MM.1S (cell line): ENCODE measurements around the gene PTPRN2.

Experiments used
- DNase-seq: peaks from one replicate; pipeline ENCODE4 v3.0.0-alpha.2; 2015
- H2AFZ ChIP-seq: fragments of 300-600 bp; sonication (generic); 2 replicates; pipeline ENCODE4 v1.6.0; 2016; ENCODE audit warnings: antibody characterized with exemption, low read length
- H3F3A ChIP-seq: fragments of 300-600 bp; sonication (generic); 2 replicates; pipeline ENCODE4 v1.6.1; 2016; ENCODE audit warnings: mild to moderate bottlenecking, antibody characterized with exemption, low read length, moderate library complexity, mixed read lengths; ENCODE audit not compliant: insufficient read depth
- H3K27ac ChIP-seq: fragments of 300-600 bp; sonication (generic); 2 replicates; pipeline ENCODE4 v1.5.1; 2016; ENCODE audit warnings: mild to moderate bottlenecking, low read length
- H3K27me3 ChIP-seq: fragments of 300-600 bp; sonication (generic); replicated peaks from 2 replicates; pipeline ENCODE4 v1.6.0; 2016; ENCODE audit warnings: low read length; ENCODE audit not compliant: insufficient read depth
- H3K36me3 ChIP-seq: fragments of 300-600 bp; sonication (generic); replicated peaks from 2 replicates; pipeline ENCODE4 v1.6.1; 2016; ENCODE audit warnings: mild to moderate bottlenecking, low read length, mixed read lengths; ENCODE audit not compliant: insufficient read depth
- H3K4me1 ChIP-seq: fragments of 300-600 bp; sonication (generic); 2 replicates; pipeline ENCODE4 v1.6.1; 2016; ENCODE audit warnings: low read length, mixed read lengths
- H3K4me2 ChIP-seq: fragments of 300-600 bp; sonication (generic); 2 replicates; pipeline ENCODE4 v1.6.0; 2016; ENCODE audit warnings: low read depth, low read length
- H3K4me3 ChIP-seq: fragments of 300-600 bp; sonication (generic); 2 replicates; pipeline ENCODE4 v1.5.1; 2016; ENCODE audit warnings: low read length, mixed read lengths
- H3K79me2 ChIP-seq: fragments of 300-600 bp; sonication (generic); 2 replicates; pipeline ENCODE4 v1.6.1; 2016; ENCODE audit warnings: mixed run types, low read length, mixed read lengths
- H3K9ac ChIP-seq: fragments of 300-600 bp; sonication (generic); 2 replicates; pipeline ENCODE4 v1.6.1; 2016; ENCODE audit warnings: low read length, mixed read lengths
- H3K9me2 ChIP-seq: fragments of 300-600 bp; sonication (generic); replicated peaks from 2 replicates; pipeline ENCODE4 v1.6.1; 2016; ENCODE audit warnings: mild to moderate bottlenecking, low read length, mixed read lengths; ENCODE audit not compliant: insufficient read depth
- H3K9me3 ChIP-seq: fragments of 300-600 bp; sonication (generic); replicated peaks from 2 replicates; pipeline ENCODE4 v1.6.1; 2016; ENCODE audit warnings: mild to moderate bottlenecking, low read length, mixed read lengths; ENCODE audit not compliant: insufficient read depth
- H4K20me1 ChIP-seq: fragments of 300-600 bp; sonication (generic); 2 replicates; pipeline ENCODE4 v1.6.1; 2016; ENCODE audit warnings: mild to moderate bottlenecking, low read length, moderate library complexity, mixed read lengths; ENCODE audit not compliant: insufficient read depth
- EZH2 ChIP-seq: fragments of 300-600 bp; sonication (generic); optimal IDR thresholded peaks from 2 replicates; pipeline ENCODE3; 2017; ENCODE audit warnings: low read depth, mild to moderate bottlenecking, antibody characterized with exemption, low read length, mixed read lengths
- EZH2phosphoT487 ChIP-seq: fragments of 300-600 bp; sonication (generic); IDR thresholded peaks from 2 replicates; pipeline ENCODE4 v1.6.1; 2018; ENCODE audit warnings: antibody characterized with exemption, low read length
- TF ChIP-seq, protein P1 (sequence below): fragments of 300-600 bp; sonication (generic); IDR thresholded peaks from 2 replicates; pipeline ENCODE4 v1.5.1; 2016; ENCODE audit warnings: antibody characterized with exemption, low read length, mixed read lengths

The PTPRN2 gene

DNA sequence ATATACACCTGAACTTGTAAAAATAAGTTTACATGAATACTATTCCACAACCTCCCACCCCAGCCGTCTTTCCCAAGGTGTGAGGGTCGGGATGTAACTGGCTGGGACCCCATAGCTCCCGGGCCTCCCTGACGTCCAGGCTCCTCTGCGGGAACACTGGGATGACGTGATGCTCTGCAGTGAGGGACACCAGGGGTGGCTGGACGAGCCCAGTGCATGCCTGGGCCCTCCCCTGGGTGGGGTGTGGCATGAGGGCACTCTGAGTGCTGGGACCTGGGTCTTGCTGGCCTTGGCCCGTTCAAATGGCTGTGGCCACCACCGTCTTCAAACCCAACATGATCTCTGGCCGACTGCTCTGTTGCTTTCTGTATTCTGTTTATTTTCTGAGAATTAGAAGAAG, 1068.4 kb downstream of the PTPRN2 start:
- TF ChIP-seq EZH2 (no peak), EZH2phosphoT487 (no peak)
- TF ChIP-seq, protein P1, sequence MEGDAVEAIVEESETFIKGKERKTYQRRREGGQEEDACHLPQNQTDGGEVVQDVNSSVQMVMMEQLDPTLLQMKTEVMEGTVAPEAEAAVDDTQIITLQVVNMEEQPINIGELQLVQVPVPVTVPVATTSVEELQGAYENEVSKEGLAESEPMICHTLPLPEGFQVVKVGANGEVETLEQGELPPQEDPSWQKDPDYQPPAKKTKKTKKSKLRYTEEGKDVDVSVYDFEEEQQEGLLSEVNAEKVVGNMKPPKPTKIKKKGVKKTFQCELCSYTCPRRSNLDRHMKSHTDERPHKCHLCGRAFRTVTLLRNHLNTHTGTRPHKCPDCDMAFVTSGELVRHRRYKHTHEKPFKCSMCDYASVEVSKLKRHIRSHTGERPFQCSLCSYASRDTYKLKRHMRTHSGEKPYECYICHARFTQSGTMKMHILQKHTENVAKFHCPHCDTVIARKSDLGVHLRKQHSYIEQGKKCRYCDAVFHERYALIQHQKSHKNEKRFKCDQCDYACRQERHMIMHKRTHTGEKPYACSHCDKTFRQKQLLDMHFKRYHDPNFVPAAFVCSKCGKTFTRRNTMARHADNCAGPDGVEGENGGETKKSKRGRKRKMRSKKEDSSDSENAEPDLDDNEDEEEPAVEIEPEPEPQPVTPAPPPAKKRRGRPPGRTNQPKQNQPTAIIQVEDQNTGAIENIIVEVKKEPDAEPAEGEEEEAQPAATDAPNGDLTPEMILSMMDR: no peak
- Histone ChIP-seq H3K27ac (no peak overlapping the region), H3F3A (peaks cover 4% of the 10 kb centered on the region; the same call in 1 of the 2 replicates), H2AFZ (no peak overlapping the region), H3K4me3 (no peak overlapping the region), H3K27me3 (peaks cover 51% of the 10 kb centered on the region), H3K9ac (no peak overlapping the region), H3K36me3 (no peaks in the 10 kb centered on the region), H3K79me2 (no peaks in the 10 kb centered on the region), H3K4me2 (no peak overlapping the region), H3K4me1 (peaks cover 14% of the 10 kb centered on the region), H3K9me2 (no peaks in the 10 kb centered on the region), H4K20me1 (no peaks in the 10 kb centered on the region), H3K9me3 (no peaks in the 10 kb centered on the region)
- DNase-seq: no peak

DNA sequence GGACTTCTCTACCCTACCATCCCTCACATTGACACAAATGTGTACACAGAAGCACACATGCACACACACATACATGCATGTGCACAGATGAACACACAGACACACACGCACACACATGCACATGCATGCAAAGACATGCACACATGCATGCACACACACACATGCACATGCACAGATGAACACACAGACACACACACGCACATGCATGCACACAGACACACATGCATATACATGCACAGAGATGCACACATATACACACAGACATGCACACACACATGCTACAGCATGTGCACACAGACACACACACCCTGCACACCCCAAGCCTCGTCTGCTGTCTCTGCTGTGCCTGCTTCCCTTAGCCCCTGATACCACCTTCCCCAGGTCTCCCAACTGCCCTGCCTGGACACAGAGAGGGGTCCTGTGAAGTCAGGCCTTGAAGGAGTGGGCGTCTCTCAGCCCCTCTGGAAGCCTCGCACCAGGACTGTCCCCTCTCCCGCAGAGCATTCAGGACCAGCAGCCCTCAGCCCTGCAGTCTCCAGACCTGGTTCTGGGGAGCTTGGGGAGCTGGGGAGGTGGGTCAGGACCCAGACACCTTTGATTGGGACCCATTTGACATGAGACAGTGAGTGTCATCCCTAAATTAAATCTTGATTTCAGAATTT, 1069.0 kb downstream of the PTPRN2 start:
- H3K4me1 ChIP-seq: peaks cover 14% of the 10 kb centered on the region
- H3K79me2 ChIP-seq: no peaks in the 10 kb centered on the region
- no peak overlapping the region for H3K9ac ChIP-seq
- DNase-seq: no peak
- H3K27me3 ChIP-seq: peaks cover 47% of the 10 kb centered on the region
- no peak overlapping the region for H2AFZ ChIP-seq
- no peaks in the 10 kb centered on the region for H3K9me3 ChIP-seq
- peaks cover 4% of the 10 kb centered on the region; the same call in 1 of the 2 replicates for H3F3A ChIP-seq
- TF ChIP-seq EZH2 (no peak), EZH2phosphoT487 (no peak)
- TF ChIP-seq, protein P1: no peak
- no peaks in the 10 kb centered on the region for H4K20me1 ChIP-seq
- no peak overlapping the region for H3K4me2 ChIP-seq
- no peaks in the 10 kb centered on the region for H3K9me2 ChIP-seq
- no peaks in the 10 kb centered on the region for H3K36me3 ChIP-seq
- H3K4me3 ChIP-seq: no peak overlapping the region
- no peak overlapping the region for H3K27ac ChIP-seq

DNA sequence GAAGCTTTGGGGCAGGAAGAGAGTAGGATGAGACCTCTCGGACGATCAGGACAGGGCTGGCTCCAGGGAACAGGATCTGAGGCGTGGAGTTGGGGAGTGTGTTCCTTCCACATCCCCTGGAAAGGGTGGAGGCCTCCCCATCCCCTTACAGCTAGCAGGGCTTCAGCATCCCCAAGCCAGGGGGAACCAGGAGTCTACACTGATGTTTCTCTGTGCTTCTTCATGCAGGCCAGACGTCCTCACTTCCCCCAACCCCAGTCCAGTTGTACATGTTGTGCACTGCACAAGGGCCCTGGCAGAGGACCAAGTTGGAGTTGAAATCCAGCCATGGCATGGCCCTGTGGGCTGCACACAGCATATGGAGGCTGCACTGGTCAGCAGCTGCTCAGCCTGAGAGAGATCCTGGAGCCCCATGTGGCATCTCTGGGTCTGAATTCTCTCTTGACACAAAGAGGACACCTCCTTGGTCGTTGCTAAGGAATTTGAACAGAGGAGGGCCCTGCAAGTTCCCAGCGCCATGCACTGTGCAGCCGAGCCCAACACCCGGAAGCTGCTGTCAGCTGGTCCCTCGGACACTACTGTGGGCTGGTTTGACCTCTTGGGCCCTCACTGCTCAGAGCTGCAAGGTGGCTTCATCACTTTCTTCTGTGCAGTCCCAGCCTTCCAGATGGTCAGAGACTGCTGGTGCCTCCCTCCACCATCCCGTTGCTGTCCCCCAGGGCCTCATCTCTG, 1069.7 kb downstream of the PTPRN2 start:
- peaks cover 14% of the 10 kb centered on the region for H3K4me1 ChIP-seq
- H3K79me2 ChIP-seq: no peaks in the 10 kb centered on the region
- peaks cover 4% of the 10 kb centered on the region; the same call in 1 of the 2 replicates for H3F3A ChIP-seq
- H3K9me3 ChIP-seq: no peaks in the 10 kb centered on the region
- H3K27ac ChIP-seq: no peak overlapping the region
- TF ChIP-seq, protein P1: no peak
- TF ChIP-seq EZH2 (no peak), EZH2phosphoT487 (no peak)
- no peaks in the 10 kb centered on the region for H4K20me1 ChIP-seq
- no peak overlapping the region for H3K4me2 ChIP-seq
- no peaks in the 10 kb centered on the region for H3K36me3 ChIP-seq
- H3K9ac ChIP-seq: no peak overlapping the region
- no peak for DNase-seq
- H3K27me3 ChIP-seq: peaks cover 40% of the 10 kb centered on the region
- no peak overlapping the region for H2AFZ ChIP-seq
- H3K9me2 ChIP-seq: no peaks in the 10 kb centered on the region
- H3K4me3 ChIP-seq: no peak overlapping the region
